IgD-negative memory B cell (primary cell): Measurements from ENCODE around the gene TIAM2. TPM values are rescaled to one million over a fixed set of nuclear protein-coding genes. Genes with fewer than 3 reads are reported as not detected.
A peak's percentile ranks its signal among the peaks of the same experiment; 100 is the strongest.
"Not testable (repeated sequence)": the region's sequence is repeated elsewhere in the genome, so short reads cannot be mapped to it uniquely, and the experiment has no call there.

ENCODE experiments used
- H3K27ac Mint-ChIP-seq, 3 donors: one replicate each; pipeline ENCODE4 v1.8.0; 2020 to 2022; ENCODE audit warnings: mild to moderate bottlenecking in 3 of 3, mixed read lengths in 3 of 3, moderate library complexity in 1 of 3
- H3K27me3 Mint-ChIP-seq: one replicate; pipeline ENCODE4 v1.8.0; 2021; ENCODE audit warnings: mixed read lengths
- H3K36me3 Mint-ChIP-seq: one replicate; pipeline ENCODE4 v1.8.0; 2020; ENCODE audit warnings: mild to moderate bottlenecking, mixed read lengths
- H3K4me1 Mint-ChIP-seq, 3 donors: one replicate each; pipeline ENCODE4 v1.8.0; 2020 to 2022; ENCODE audit warnings: mixed read lengths in 3 of 3, mild to moderate bottlenecking in 1 of 3
- H3K4me3 Mint-ChIP-seq, 4 donors: one replicate each; pipeline ENCODE4 v1.8.0; 2020 to 2022; ENCODE audit warnings: mild to moderate bottlenecking in 4 of 4, mixed read lengths in 4 of 4, moderate library complexity in 3 of 4
- H3K9me3 Mint-ChIP-seq, 3 donors: one replicate each; pipeline ENCODE4 v1.8.0; 2020 to 2021; ENCODE audit warnings: mixed read lengths in 3 of 3, mild to moderate bottlenecking in 1 of 3
- polyA plus RNA-seq: library from polyadenylated mRNA; unstranded; fragments of 300-500 nt; fragmentation: Illumina TruSeq; gene quantifications from one replicate; pipeline ENCODE4 v1.2.3, GENCODE V29; 2021

The TIAM2 gene
- 5.8 TPM for polyA plus RNA-seq

GRCh38 chr6:154995254-154996015, at the start of gene TIAM2:
Gene TIAM2, plus strand, starts transcription at chr6:154995315. Its CDS starts 133,909 bp downstream, at chr6:155129224.
- peak within 1 kb of the TSS in 1 of 3 donors; percentile 53 for H3K27ac Mint-ChIP-seq
- peak within 1 kb of the TSS in 3 of 4 donors; percentile 60 to 89 (median 61) for H3K4me3 Mint-ChIP-seq
- H3K27me3 Mint-ChIP-seq: peaks cover 23% of the 10 kb centered on the region
- H3K36me3 Mint-ChIP-seq: no peaks in the 10 kb centered on the region
- H3K4me1 Mint-ChIP-seq: peaks cover 0 to 5% (median 0%) of the 10 kb centered on the region in 3 donors
- no peaks in the 10 kb centered on the region for H3K9me3 Mint-ChIP-seq

- H3K27ac Mint-ChIP-seq: peak overlapping the region in 2 of 3 donors; percentile 86 to 95
- peak overlapping the region in 2 of 4 donors; percentile 10 to 63 for H3K4me3 Mint-ChIP-seq
- H3K4me1 Mint-ChIP-seq: peaks cover 15 to 25% (median 22%) of the 10 kb centered on the region in 3 donors
- no peaks in the 10 kb centered on the region for H3K27me3 Mint-ChIP-seq
- peaks cover 8% of the 10 kb centered on the region for H3K36me3 Mint-ChIP-seq
- no peaks in the 10 kb centered on the region for H3K9me3 Mint-ChIP-seq
Observed at GRCh38 chr6:154950979-154951344, 44.2 kb upstream of the TIAM2 start.

- peaks cover 8% of the 10 kb centered on the region for H3K36me3 Mint-ChIP-seq
- peak overlapping the region in 3 of 4 donors; percentile 18 to 63 (median 37) for H3K4me3 Mint-ChIP-seq
- no peaks in the 10 kb centered on the region for H3K27me3 Mint-ChIP-seq
- no peaks in the 10 kb centered on the region for H3K9me3 Mint-ChIP-seq
- H3K27ac Mint-ChIP-seq: peak overlapping the region; percentile 88 to 95 (median 92)
- H3K4me1 Mint-ChIP-seq: peaks cover 15 to 25% (median 22%) of the 10 kb centered on the region in 3 donors
Observed at GRCh38 chr6:154951345-154952200, 43.5 kb upstream of the TIAM2 start.

- no peaks in the 10 kb centered on the region for H3K27me3 Mint-ChIP-seq
- peak overlapping the region in 1 of 4 donors; percentile 39 for H3K4me3 Mint-ChIP-seq
- no peaks in the 10 kb centered on the region for H3K9me3 Mint-ChIP-seq
- peak overlapping the region in 2 of 3 donors; percentile 14 to 90 for H3K27ac Mint-ChIP-seq
- peaks cover 15 to 25% (median 20%) of the 10 kb centered on the region in 3 donors for H3K4me1 Mint-ChIP-seq
- H3K36me3 Mint-ChIP-seq: peaks cover 8% of the 10 kb centered on the region
Observed at GRCh38 chr6:154953644-154954043, 41.5 kb upstream of the TIAM2 start.

- no peak overlapping the region for H3K4me3 Mint-ChIP-seq
- no peaks in the 10 kb centered on the region for H3K27me3 Mint-ChIP-seq
- H3K4me1 Mint-ChIP-seq: peaks cover 15 to 25% (median 18%) of the 10 kb centered on the region in 3 donors
- no peaks in the 10 kb centered on the region for H3K9me3 Mint-ChIP-seq
- H3K27ac Mint-ChIP-seq: peak overlapping the region in 1 of 3 donors; percentile 90
- peaks cover 4% of the 10 kb centered on the region for H3K36me3 Mint-ChIP-seq
Observed at GRCh38 chr6:154954347-154954746, 40.8 kb upstream of the TIAM2 start.

- no peaks in the 10 kb centered on the region for H3K27me3 Mint-ChIP-seq
- peaks cover 7% of the 10 kb centered on the region for H3K36me3 Mint-ChIP-seq
- no peaks in the 10 kb centered on the region for H3K9me3 Mint-ChIP-seq
- H3K4me3 Mint-ChIP-seq: no peak overlapping the region
- no peak overlapping the region for H3K27ac Mint-ChIP-seq
- H3K4me1 Mint-ChIP-seq: peaks cover 4 to 8% (median 6%) of the 10 kb centered on the region in 3 donors
Observed at GRCh38 chr6:154956771-154957522, 38.2 kb upstream of the TIAM2 start.

GRCh38 chr6:154958469-154958868, 36.6 kb upstream of the TIAM2 start:
- Mint-ChIP-seq H3K27me3 (no peaks in the 10 kb centered on the region), H3K36me3 (peaks cover 7% of the 10 kb centered on the region), H3K4me1 (peaks cover 0 to 2% (median 0%) of the 10 kb centered on the region in 3 donors), H3K9me3 (no peaks in the 10 kb centered on the region), H3K4me3 (no peak overlapping the region), H3K27ac (no peak overlapping the region)

- Mint-ChIP-seq H3K36me3 (peaks cover 7% of the 10 kb centered on the region), H3K27ac (no peak overlapping the region), H3K9me3 (no peaks in the 10 kb centered on the region), H3K4me1 (peaks cover 0 to 2% (median 0%) of the 10 kb centered on the region in 3 donors), H3K4me3 (peak overlapping the region in 1 of 4 donors; percentile 28), H3K27me3 (no peaks in the 10 kb centered on the region)
Observed at GRCh38 chr6:154960299-154960843, 34.7 kb upstream of the TIAM2 start.

GRCh38 chr6:154960854-154961530, 34.1 kb upstream of the TIAM2 start:
- H3K4me3 Mint-ChIP-seq: no peak overlapping the region
- no peaks in the 10 kb centered on the region for H3K9me3 Mint-ChIP-seq
- peaks cover 7% of the 10 kb centered on the region for H3K36me3 Mint-ChIP-seq
- H3K27me3 Mint-ChIP-seq: no peaks in the 10 kb centered on the region
- H3K27ac Mint-ChIP-seq: no peak overlapping the region
- peaks cover 0 to 2% (median 0%) of the 10 kb centered on the region in 3 donors for H3K4me1 Mint-ChIP-seq

- peaks cover 0 to 2% (median 0%) of the 10 kb centered on the region in 3 donors for H3K4me1 Mint-ChIP-seq
- H3K4me3 Mint-ChIP-seq: no peak overlapping the region
- H3K9me3 Mint-ChIP-seq: no peaks in the 10 kb centered on the region
- H3K27me3 Mint-ChIP-seq: no peaks in the 10 kb centered on the region
- H3K36me3 Mint-ChIP-seq: peaks cover 7% of the 10 kb centered on the region
- no peak overlapping the region for H3K27ac Mint-ChIP-seq
Observed at GRCh38 chr6:154962753-154963152, 32.4 kb upstream of the TIAM2 start.

GRCh38 chr6:154966065-154966770, 28.9 kb upstream of the TIAM2 start:
- H3K36me3 Mint-ChIP-seq, H3K4me3 Mint-ChIP-seq, H3K27ac Mint-ChIP-seq, H3K9me3 Mint-ChIP-seq, H3K4me1 Mint-ChIP-seq, H3K27me3 Mint-ChIP-seq: not testable (repeated sequence)

- Mint-ChIP-seq H3K27me3 (no peaks in the 10 kb centered on the region), H3K27ac (no peak overlapping the region), H3K9me3 (no peaks in the 10 kb centered on the region), H3K4me1 (no peaks in the 10 kb centered on the region), H3K4me3 (no peak overlapping the region), H3K36me3 (no peaks in the 10 kb centered on the region)
Observed at GRCh38 chr6:154969796-154970195, 25.3 kb upstream of the TIAM2 start.

GRCh38 chr6:154974485-154975149, 20.5 kb upstream of the TIAM2 start:
- H3K9me3 Mint-ChIP-seq: no peaks in the 10 kb centered on the region
- H3K4me1 Mint-ChIP-seq: no peaks in the 10 kb centered on the region
- no peaks in the 10 kb centered on the region for H3K27me3 Mint-ChIP-seq
- peaks cover 2% of the 10 kb centered on the region for H3K36me3 Mint-ChIP-seq
- no peak overlapping the region for H3K4me3 Mint-ChIP-seq
- H3K27ac Mint-ChIP-seq: peak overlapping the region in 1 of 3 donors; percentile 38
